ENCODE measurements around the gene SYAP1.
"Not testable (repeated sequence)": the region's sequence is repeated elsewhere in the genome, so short reads cannot be mapped to it uniquely, and the experiment has no call there.

Gene SYAP1

GRCh38 chrX:16726347-16726988 is 7.1 kb downstream of the SYAP1 start:
- not testable (repeated sequence) for DNase-seq

- no peak for DNase-seq
Observed at GRCh38 chrX:16727637-16728036, 8.2 kb downstream of the SYAP1 start.

- no peak for DNase-seq
Observed at GRCh38 chrX:16730450-16730849, 11.0 kb downstream of the SYAP1 start.

- no peak for DNase-seq
Observed at GRCh38 chrX:16733013-16733412, 13.6 kb downstream of the SYAP1 start.

- no peak for DNase-seq
Observed at GRCh38 chrX:16737024-16737423, 17.6 kb downstream of the SYAP1 start.

- DNase-seq: no peak
Observed at GRCh38 chrX:16739574-16739973, 20.2 kb downstream of the SYAP1 start.

GRCh38 chrX:16743604-16744325 is 24.4 kb downstream of the SYAP1 start:
- no peak for DNase-seq

GRCh38 chrX:16745102-16745501 is 25.7 kb downstream of the SYAP1 start:
- DNase-seq: no peak

GRCh38 chrX:16745659-16746058 is 26.2 kb downstream of the SYAP1 start:
- DNase-seq: no peak

- no peak for DNase-seq
Observed at GRCh38 chrX:16748425-16748824, 29.0 kb downstream of the SYAP1 start.

GRCh38 chrX:16750136-16750535 is 30.7 kb downstream of the SYAP1 start:
- DNase-seq: no peak

- no peak for DNase-seq
Observed at GRCh38 chrX:16754019-16754418, 34.6 kb downstream of the SYAP1 start.

GRCh38 chrX:16756724-16757123 is 37.3 kb downstream of the SYAP1 start:
- no peak for DNase-seq

GRCh38 chrX:16761500-16761899 is 42.1 kb downstream of the SYAP1 start:
- not testable (repeated sequence) for DNase-seq

GRCh38 chrX:16762579-16762978 is 43.2 kb downstream of the SYAP1 start:
- no peak for DNase-seq

- DNase-seq: no peak
Observed at GRCh38 chrX:16765594-16765993, 46.2 kb downstream of the SYAP1 start.

- DNase-seq: no peak
Observed at GRCh38 chrX:16770970-16771482, 51.6 kb downstream of the SYAP1 start.

- DNase-seq: no peak
Observed at GRCh38 chrX:16771483-16772398, 52.3 kb downstream of the SYAP1 start.

GRCh38 chrX:16772460-16772859 is 53.0 kb downstream of the SYAP1 start:
- DNase-seq: no peak

- DNase-seq: no peak
Observed at GRCh38 chrX:16774746-16775145, 55.3 kb downstream of the SYAP1 start.

- no peak for DNase-seq
Observed at GRCh38 chrX:16778545-16778944, 59.1 kb downstream of the SYAP1 start.

GRCh38 chrX:16778993-16779392 is 59.6 kb downstream of the SYAP1 start:
- no peak for DNase-seq

- DNase-seq: not testable (repeated sequence)
Observed at GRCh38 chrX:16779815-16780214, 60.4 kb downstream of the SYAP1 start.
